ENCODE data around the gene KDM4B.

KDM4B gene

GRCh38 chr19:5035105-5035761 lies 66.3 kb downstream of the KDM4B start:
- DNase-seq (ENCODE audit: low spot score): no peak

- no peak for DNase-seq (ENCODE audit: low spot score)
Observed at GRCh38 chr19:5035793-5036697, 67.1 kb downstream of the KDM4B start.

GRCh38 chr19:5036698-5037563 lies 68.0 kb downstream of the KDM4B start:
- DNase-seq (ENCODE audit: low spot score): peak; percentile 57

DNA sequence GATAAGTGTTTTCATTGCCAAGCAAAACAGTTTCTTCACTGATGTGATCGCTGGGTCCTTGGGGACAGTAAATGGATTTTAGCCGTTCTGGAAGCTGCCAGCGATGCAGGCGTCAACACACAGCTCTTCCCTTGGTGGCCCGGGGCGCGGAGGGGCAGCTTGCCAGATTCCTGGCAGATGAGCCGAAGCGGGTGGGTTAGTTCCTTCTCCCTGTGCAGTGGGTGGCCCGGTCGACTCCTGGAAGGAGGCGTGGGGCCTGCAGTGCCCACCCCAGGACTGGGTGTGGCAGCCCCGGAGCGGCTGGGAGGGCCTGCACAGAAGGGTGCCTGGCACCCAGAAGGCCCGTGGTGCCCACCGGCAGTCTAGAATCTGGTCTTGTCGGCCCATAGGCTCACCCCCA lies 69.0 kb downstream of the KDM4B start:
- no peak for DNase-seq (ENCODE audit: low spot score)

- DNase-seq (ENCODE audit: low spot score): no peak
Observed at GRCh38 chr19:5038631-5039271, 69.8 kb downstream of the KDM4B start.

DNA sequence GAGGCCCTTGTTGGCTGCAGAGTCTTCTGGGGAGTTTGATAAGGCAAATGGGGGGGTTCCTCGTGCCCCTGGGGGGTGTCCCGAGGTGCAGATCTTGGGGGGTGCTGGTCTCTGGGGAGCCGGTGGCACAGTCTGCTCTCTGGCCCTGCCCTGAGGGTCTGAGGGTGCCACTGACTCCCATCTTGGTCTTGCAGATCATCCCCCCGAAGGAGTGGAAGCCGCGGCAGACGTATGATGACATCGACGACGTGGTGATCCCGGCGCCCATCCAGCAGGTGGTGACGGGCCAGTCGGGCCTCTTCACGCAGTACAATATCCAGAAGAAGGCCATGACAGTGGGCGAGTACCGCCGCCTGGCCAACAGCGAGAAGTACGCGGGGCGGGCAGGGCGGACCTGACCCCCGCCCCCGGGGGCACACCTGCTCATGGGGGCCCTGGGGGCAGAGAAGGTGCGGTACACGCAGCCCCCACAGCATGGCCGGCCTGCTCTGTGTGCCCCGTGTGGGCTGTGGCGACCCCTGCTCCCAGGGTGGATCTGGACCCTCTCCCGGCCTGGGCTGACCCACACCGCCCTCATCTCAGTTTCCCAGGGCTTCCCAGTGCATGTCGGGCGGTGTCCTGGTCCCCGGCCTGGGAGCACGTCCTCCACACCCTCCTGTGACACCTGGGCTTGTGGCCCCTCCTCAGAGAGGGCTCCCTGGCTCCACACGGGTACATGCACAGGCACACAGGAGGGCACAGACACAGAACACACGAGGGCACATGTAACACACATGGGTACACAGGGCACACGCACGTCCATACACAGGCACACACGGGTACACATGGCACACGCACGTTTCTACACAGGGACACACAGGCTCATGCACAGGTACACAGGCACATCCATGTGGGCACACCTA lies 71.0 kb downstream of the KDM4B start:
- no peak for DNase-seq (ENCODE audit: low spot score)

GRCh38 chr19:5040544-5041167 lies 71.7 kb downstream of the KDM4B start:
- no peak for DNase-seq (ENCODE audit: low spot score)

DNA sequence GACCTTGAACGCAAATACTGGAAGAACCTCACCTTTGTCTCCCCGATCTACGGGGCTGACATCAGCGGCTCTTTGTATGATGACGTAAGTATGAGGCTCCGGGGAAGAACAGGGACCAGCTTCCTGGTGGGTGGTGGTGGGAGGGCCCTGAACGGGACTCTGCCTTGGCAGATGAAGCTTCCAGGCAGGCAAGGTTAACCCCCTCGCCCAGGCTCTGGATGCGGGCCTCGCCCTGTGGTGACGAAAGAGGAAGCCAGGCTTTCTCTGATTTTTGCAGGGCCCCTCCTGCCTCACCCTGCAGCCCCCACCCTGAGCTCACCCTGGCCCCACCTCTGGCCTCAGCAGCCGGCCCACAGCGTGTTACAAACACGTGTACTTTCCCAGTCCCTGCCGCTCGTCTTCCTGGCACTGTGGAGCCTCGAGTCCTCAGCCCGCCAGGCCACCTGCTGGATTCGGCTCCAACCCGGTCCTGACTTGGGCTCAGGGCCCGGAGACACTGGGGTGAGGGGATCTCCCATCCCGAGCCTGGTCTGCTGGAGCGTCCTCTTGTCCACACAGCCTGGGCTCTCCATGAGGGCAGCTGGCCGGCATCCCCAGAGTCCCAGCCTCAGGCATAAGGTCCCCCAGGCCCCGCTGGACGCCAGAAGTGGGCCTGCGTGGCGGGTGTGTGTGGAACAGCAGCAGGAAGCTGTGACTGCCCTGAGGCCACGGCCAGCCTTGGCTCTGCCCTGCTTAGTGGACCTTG lies 72.4 kb downstream of the KDM4B start:
- no peak for DNase-seq (ENCODE audit: low spot score)

- DNase-seq (ENCODE audit: low spot score): no peak
Observed at GRCh38 chr19:5041913-5042187, 72.9 kb downstream of the KDM4B start.

DNA sequence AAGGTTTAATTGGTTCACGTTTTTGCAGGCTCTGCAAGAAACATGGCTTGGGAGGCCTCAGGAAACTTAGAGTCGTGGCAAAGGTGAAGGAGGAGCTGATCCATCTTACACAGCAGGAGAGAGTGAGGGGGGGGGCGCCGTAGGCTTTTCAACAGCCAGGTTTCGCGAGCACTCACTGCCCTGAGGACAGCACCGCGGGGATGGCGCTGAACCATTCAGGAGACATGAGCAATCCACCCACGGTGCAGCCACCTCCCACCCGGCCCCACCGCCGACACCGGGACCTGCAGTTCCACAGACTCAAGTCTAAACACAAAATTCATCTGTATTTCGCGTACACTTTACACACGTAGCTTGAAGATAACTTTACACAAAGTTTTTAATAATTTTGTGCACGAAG lies 73.6 kb downstream of the KDM4B start:
- no peak for DNase-seq (ENCODE audit: low spot score)

GRCh38 chr19:5045029-5045428 lies 76.1 kb downstream of the KDM4B start:
- no peak for DNase-seq (ENCODE audit: low spot score)

DNA sequence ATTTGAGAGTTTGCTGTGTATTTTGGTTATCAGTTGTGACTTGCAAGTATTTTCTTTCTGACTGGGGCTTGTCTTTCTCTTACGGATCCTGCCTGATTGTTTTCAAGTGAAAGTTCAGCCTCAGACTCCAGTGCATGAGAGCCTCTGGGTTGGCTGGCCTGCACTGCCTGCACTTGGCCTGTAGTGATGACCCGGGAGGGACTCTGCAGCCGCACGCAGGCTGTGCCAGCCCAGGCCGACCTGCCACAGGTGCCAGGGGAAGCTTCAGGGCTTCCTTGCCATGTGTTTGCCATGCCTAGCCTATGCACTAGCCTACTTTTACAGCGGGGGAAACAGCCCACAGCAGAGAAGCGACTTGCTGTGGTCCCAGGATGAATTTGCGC lies 77.0 kb downstream of the KDM4B start:
- DNase-seq (ENCODE audit: low spot score): no peak

DNA sequence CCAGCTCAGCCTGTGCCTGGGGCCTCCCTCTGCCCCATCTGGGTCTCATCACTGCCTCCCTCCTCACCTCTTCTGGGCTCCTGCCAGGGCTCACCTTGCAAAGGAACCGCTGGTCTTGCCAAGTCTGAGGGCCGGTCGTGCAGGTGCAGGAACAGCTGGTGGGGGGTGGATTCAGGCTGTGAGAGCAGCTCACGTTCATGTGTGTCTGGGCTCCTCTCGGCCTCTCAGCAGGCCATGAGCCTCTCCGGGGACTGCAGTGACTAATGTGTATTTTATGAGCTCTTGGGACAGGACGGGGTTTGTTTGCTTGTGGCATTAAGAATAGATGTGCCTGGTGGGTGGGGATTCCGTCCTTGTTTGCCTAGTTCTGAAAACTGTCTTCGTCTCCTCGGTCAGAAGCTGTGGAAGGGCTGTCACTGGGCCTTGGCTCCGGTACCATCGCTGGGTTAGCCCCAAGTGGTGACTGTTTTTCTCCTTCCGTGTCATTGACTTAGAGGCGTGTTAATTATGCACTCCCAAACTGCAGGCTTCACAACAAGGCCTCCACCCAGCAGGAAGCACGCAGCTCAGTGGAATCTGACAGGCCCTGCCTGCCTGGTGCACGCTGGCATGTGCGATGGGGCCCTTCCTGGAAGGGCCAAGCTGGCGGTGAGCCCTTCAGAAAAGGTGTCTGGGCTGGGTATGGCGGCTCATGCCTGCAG lies 77.6 kb downstream of the KDM4B start:
- DNase-seq (ENCODE audit: low spot score): no peak

GRCh38 chr19:5047251-5047935 lies 78.5 kb downstream of the KDM4B start:
- no peak for DNase-seq (ENCODE audit: low spot score)

DNA sequence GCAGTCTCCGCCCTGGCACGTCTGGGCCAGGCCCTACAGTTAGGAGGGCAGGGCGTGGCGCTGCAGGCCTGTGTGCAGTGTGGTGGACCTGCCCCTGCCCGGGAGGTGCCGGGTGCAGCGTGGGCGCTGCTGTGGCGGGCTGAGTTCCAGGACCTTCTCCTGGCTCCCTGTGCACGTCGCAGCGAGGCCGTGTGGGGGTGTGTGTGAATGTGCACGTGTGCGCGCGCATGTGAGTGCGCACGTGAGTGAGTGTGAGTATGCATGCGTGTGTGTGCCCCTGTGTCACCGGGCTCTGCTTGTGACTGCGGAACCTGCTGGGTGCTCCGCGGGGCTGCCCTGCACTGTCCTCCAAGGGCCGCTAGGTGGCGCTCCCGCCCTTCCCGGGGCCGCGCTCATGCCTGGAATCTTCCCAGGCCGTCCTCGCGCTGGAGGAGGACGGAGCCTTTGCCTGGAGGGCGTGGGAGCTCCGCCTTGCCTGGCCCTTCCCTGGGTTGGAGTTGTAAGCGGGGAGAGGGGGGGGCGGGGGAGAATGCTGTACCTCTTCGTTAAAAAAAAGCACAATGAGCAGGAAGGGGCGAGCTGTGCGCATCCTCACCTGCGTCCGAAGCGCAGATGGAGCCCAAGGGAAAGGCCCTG lies 79.3 kb downstream of the KDM4B start:
- peak; percentile 63 for DNase-seq (ENCODE audit: low spot score)

GRCh38 chr19:5048727-5049553 lies 80.0 kb downstream of the KDM4B start:
- DNase-seq (ENCODE audit: low spot score): no peak

GRCh38 chr19:5049561-5049960 lies 80.6 kb downstream of the KDM4B start:
- DNase-seq (ENCODE audit: low spot score): no peak

All from kidney capillary endothelial cell (primary cell).